GM18511 (cell line): ENCODE data around the gene RALGPS2.
A peak's percentile ranks its signal among the peaks of the same experiment; 100 is the strongest.
"Not testable (repeated sequence)": the region's sequence is repeated elsewhere in the genome, so short reads cannot be mapped to it uniquely, and the experiment has no call there.

ENCODE experiments used
- ATAC-seq: cut with Tn5 transposase; IDR thresholded peaks from one replicate; pipeline ENCODE4 v1.9.1; 2021; ENCODE audit warnings: mild to moderate bottlenecking, moderate library complexity; ENCODE audit not compliant: unreplicated experiment

RALGPS2 gene

DNA sequence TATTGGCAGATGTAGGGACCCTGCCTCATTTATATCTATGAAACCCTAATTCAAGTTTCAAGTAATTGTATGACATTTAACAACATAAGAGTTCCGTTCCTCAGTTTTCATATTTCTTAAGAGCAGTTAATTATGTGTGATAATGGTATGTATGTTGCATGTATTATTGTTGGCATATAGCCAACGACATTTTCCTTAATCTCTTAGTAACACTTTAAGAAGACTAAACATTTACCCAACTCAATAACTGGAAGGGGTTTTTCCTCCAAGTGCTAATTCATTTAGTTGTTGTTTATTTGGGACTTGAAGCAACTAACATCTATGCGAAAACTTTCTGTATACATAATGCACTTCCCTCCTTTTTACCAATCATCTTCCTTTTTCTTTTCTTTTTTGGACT is 1.5 kb upstream of the RALGPS2 start:
- no peak for ATAC-seq

DNA sequence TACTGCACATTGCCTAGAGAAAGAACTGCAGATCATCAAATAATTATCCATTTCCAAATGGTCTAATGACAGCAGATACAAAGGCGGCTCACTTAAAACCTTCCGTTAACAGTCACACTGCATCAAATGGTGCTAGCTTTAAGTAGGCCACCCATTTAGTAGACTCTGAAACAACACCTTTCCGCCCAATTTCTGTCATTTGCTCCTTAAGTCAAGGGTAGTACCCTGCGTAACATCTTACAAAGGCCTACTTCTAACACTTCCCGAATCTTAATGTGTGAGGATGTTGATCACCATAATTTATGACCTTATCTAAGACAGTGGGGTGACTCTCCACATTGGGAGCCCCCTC is 692 bp upstream of the RALGPS2 start:
- ATAC-seq, result no peak

DNA sequence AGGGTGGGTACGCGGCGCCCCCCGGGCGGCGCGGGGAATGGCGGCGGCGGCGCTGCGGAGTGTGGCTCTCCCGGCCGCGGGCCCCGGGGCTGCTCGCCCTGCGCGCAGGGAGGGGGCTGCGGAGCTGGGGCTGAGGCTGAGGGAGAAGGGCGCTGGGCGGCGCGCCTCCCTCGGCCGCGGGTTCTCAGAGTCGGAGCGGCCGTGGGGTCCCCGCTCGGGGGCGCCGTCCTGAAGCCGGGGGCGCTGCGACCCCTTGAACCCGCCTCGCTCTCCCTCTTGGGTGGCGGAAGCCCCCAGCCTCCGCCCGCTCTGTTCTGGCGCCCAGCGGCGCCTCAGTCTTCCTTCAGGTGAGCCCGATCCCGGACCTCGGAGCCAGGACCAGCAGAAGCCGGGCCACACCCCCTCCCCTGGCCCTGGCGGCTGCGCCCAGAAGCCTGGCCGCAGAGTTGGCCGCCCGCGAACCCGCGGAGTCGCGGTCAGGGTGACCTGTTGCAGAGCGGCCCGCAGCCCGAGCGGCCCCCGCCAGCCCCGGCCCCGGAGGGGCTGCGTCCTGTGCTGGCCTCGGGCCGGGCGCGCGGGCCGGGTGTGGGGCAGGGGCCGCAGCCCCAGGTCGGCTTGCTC is 532 bp downstream of the RALGPS2 start:
- peak; percentile 45 for ATAC-seq

DNA sequence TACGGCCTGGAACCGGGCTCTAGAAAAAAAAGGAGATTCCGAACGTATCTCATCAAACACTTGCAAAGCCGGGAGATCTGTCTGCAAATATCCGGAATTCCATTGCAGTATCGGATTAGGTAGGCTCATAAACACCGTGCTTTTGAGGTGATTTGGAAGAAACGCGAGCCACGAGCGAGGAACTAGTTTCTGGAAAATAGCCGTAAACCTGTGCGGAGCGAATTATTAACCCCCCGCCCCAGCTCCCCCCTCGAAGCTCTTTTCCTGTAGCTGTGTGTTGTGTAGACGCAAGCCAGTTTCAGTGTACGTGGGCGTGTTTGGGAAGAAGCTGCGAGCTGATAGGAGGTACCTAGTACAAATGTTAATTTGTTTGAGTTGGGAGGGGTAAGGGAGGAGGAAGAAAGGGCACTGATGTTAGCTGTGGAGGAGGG is 1.1 kb downstream of the RALGPS2 start:
- peak; percentile 69 for ATAC-seq

DNA sequence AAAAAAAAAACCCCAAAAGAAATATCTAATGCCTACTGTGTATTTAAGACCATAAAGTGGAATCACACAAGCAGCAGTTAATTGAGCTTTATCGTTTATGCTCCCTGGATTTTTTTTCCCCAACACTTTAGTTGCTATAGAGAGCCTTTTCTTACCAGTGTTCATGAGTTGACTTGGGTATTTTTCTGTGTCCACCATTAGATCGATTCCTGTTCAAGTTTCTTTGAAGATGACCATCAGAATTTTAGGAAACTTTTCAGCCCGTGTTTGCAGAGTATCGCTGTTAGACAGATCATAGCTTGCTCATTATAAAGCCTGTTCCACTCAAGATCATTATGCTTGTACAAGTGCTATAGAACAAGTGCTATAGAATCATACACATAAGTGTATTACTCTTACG is 1.5 kb downstream of the RALGPS2 start:
- no peak for ATAC-seq

DNA sequence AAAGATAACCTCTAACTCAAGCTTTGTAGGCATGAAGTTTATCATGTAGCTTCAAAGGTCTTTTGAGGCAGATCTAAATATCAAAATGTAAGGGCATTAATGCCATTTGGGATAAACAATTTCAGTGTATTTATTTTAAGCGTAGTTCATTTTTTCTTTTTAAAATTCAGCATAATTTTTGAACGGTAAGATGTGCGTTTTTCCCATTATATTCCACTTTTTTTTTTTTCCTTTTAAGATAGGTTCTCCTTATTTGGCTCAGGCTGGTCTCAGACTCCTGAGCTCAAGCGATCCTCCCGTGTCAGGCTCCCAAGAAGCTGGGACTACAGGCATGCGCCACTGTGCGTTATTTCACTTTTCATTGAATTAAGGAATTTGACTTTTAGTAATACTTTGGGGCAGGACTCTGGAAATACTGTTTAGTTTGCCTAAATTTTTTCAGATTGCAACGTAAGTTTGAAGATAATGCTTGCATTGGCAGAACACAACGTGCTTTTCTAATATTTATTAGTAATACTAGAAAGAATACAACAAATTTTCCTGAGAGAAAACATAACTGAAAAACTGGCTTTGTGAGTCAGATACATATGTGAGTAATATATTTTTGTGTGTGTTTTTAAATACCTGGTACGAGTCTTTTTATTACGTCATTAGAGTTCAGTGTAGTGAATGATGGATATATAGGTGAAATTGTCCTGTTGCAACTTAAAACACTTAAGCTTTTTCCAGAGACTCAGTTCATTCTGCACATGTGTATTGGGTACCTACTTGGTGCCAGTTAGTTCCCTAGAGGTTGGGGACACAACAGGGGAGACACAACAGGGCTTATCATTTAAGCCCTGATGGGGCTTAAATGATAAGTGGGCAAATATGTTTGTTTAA is 2.2 kb downstream of the RALGPS2 start:
- ATAC-seq, result no peak

DNA sequence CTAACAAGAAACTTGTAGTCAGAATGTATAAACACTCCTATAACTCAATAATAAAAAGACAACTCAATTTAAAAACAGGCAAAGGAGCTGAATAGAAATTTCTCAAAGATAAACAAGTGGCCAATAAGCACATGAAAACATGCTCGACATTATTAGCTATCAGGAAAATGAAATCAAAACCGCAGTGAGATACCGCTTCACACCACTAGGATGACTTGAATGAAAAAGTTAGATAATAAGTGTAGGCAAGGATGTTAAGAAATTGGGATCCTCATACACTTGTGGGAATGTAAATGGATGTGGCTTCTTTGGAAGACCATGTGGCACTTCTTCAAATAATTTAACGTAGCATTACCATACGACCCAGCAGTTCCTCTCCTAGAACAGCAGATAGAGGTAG is 8.9 kb downstream of the RALGPS2 start:
- ATAC-seq, result no peak

DNA sequence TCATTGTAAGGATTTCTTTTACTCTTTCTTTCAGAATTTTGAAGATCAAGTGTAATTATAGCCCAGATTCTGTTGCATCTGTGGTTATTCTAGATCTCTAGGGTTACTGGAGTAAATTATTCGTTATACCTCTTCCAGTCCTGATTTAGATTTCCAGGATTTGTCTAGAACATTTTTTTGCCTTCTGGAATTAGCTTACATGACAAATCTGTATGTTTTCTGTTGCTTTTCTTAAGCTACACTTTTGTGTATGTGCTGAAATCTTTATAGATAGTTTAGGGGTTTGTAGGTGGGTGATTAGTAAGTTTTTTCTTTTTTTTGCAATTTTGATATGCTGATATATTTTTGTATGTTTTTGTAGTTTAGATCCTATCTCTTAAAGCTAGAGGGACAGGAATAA is 13.7 kb downstream of the RALGPS2 start:
- no peak for ATAC-seq

DNA sequence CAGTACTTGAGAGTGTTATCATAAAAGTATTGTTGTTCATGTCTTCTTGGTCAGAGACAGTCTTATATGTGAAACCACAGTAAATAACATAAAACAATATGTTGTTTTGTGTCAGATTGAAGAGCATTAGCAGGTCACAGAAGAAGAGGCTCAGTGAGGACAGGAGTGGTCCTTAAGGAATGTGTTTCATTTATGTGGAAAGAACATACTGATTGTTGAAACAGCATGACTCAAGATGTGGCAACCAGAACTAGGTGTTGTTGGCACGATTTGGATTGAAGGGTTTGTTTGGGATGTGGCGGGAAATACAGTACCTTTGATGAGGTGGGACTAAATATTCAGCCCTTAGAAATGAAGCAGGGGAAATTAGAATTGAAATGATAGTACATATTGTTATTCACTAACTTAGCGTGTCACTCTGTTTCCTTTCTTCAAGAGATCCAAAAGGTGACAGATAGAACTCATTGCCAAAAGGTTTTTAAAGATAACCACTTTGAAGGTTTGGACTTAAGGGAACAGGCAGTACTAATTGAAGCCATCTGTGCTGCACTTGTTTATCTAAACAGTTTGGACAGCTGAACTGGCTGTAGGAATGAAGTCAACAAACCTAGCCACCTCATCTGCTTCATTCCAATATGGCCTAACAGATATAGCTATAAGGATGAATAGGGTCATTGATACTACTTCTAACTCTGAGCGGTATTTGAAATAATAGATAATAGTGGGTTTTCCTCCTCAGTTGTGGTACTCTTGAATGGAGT is 14.4 kb downstream of the RALGPS2 start:
- no peak for ATAC-seq

DNA sequence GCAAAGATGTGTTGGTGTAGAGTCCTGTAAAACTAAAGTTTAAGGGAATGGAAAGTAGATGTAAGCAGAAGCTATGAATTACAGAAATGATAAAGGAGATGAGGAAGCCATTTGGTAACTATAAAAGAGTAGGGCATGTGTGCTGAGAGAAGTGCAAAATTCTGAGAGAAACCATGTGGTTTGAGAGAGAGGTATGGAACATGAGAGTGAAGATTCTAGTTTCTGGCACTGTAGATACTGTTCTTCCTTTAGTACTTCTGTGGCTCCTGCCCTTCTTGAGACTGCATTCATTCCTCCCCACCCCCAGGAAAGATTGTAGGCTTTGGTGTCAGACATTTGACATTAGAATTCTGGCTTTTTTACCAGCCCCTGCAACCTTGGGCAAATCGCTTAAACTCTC is 15.4 kb downstream of the RALGPS2 start:
- no peak for ATAC-seq

DNA sequence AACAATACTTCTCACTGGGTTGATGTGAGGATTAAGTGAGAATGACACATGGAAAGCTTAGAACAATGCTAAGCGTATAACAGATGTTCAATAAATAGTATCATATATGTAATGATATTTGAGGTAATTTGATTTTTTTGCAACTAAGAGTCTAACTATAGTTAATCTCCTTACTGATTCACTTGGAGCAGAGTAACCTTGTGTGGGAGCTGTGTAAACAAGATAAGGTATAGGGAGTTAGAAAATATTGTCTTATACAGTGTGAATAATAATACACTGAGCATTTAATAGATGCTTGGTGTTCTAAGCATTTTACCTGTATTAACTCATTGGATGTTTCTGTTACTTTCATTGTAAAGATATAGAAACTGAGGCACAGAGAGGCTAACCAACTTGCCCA is 15.9 kb downstream of the RALGPS2 start:
- ATAC-seq, result no peak

DNA sequence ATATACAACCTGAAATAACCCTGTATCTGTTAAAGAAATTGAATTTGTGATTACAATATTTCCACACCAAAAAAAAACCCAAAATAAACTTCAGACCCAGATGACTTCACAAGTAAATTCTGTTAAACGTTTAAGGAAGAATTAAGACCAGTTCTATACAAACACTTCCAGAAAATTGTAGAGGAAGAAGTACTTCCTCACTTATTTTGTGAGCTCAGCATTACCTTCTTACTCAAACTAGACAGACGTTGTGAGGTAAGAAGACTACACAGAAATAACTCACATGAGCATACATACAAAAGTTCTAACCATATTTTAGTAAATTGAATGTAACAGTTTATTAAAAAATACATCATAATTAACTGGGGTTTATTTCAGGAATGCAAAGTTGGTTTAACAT is 18.8 kb downstream of the RALGPS2 start:
- ATAC-seq, result no peak

DNA sequence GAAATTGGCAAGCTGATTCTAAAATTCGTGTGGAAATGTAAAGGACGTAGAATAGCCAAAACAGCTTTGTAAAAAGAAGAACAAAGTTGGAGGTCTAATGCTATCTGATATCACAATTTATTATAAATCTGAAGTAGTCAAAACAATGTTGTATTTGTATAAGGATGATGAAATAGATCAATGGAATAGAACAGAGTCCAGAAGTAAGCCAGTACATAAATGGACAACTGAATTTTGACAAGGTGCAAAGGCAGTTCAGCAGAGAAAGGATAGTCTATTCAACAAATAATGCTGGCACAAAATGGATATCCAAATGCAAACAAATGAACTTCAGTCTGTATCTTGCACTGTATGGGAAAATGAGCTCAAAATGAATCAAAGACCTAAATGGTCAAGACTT is 20.2 kb downstream of the RALGPS2 start:
- ATAC-seq, result no peak

DNA sequence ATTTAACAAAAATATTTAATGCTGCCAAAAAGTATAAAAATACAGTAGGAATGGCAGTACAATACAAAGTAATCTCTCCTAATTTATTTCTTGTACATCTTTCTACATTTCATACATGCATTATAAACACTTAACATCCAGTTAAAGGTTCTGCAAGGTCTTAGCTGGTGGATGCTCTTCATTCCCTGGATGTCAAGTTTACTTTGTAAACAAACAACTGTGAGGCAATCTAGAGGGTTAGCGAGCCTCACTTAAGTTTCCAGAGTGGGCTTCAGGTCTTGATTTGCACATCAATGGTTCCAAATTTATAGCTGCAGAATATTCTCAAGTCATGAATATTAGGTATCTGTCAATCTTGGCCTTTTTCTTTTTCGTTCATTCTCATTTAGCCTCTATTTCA is 21.3 kb downstream of the RALGPS2 start:
- ATAC-seq, result no peak

DNA sequence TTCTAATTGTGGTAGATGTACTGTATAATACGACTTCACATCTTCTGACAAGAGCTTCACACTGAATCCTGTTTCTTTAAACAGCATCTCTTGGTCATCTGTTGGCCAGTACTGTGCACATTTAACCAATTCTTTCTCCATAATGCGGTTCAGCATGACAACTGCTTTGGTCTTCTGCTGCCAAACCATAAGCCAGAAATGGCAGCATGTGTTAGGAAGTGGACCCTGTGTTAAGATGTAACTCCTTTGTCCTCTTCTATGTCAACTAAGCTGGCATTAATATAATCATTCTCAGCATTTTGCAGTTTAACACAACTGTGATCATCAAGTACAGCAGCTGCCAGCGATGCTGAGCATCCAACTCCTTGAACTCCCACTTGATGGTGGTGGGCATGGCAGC is 22.3 kb downstream of the RALGPS2 start:
- ATAC-seq, result not testable (repeated sequence)

DNA sequence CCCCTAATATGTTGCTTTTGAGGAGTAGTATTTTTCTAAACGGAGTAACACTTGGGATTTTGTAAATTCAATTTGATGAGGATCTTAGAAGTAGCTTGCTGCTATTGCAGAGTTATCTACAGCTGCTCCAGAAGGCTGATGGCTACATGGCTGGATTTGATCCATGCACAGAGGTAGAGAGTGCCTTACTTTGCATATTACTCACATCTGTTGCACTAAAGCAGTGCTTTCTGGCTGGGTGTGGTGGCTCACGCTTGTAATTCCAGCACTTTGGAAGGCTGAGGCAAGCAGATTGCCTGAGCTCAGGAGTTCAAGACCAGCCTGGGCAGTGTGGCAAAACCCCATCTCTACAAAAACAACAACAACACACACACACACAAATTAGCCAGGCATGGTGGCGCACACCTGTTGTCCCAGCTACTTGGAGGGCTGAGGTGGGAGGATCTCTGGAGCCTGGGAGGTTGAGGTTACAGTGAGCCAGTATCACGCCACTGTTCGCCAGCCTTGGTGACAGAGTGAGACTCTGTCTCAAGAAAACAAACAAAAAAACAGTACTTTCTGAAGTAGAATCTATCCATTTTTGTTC is 24.6 kb downstream of the RALGPS2 start:
- no peak for ATAC-seq

DNA sequence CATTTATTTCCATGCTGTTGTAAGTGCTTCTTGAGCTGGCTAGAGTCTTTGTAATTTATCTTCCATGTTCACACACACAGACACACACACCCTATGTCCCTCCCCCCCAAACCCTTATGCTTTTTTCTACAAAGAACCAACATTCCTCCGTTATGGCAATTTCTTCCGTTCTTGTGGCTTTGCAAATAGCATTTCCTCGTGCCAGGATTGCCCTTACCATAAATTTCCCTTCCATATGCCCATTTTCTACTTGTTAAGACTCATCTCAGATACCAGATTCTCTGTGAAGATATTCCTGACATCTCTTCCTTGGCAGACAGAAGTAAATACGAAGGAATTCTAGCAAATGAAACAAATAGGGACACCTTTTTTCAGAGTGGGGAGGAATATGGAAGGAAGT is 26.0 kb downstream of the RALGPS2 start:
- no peak for ATAC-seq

DNA sequence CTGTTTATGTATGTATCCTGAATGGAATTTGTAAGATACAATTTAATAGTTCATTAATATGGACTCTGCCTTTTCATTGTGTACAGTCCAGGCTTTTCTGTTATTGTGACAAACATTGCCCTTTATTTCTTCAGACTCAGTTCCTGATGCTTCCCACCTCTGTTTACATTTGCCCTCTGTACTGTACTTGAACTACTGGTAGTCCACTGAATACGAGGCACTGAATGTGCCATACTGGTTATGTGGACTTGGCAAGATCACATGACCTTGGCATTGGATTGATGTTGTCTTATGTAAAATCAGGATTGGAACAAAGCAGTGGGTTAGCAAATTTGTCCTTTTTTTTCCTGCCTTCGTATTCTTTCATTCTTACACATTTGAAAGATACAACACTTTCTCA is 27.8 kb downstream of the RALGPS2 start:
- no peak for ATAC-seq

DNA sequence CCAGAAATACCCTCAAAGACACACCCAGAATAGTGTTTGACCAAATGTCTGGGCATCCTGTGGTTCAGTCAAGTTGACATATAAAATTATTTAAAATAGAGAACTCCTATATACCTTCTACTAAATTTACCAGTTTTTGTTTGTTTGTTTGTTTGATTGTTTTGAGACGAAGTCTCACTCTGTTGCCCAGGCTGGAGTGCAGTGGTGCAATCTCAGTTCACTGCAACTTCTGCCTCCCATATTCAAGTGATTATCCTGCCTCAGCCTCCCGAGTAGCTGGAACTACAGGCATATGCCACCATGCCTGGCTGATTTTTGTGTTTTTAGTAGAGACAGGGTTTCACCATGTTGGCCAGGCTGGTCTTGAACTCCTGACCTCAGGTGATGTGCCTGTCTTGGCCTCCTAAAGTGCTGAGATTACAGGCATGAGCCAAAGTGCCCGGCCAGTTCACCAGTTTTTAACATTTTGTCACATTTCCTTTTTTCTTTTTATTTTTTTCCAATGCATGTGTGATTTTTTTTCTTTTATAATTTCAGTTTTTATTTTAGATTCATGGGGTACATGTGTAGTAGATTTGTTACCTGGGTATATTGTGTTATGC is 29.7 kb downstream of the RALGPS2 start:
- not testable (repeated sequence) for ATAC-seq

DNA sequence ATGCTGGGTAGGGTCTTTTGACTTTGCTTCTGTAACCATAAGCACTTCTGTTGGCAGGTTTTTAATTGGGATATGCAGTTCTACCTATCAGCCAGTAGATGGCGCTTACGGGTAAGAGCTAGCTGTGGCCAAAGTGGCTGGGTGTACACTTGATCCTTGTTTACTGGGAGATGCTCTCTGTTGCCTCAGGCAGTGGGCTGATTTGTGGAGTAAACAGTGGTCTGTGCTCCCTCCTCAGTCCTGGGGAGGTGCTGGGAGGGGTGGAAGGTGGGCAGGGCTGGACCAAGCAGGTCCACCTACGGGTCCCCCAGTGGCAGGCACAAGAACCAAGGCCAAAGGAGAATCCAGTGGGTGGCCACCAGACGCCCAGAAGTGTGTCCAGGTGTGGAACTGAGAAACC is 43.4 kb downstream of the RALGPS2 start:
- peak; percentile 67 for ATAC-seq

DNA sequence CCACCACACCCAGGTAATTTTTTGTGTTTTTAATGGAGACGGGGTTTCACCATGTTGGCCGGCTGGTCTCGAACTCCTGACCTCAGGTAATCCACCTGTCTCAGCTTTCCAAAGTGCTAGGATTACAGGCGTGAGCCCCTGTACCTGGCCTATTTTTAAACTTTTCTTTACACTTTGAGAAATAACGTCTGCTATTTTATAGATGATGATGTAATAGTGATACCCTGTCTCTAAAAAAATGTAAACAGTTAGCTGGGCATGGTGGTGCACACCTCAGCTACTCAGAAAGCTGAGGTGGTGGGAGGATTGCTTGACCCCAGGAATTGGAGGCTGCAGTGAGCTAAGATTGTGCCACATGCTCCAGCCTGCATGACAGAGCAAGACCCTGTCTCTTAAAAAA is 47.9 kb downstream of the RALGPS2 start:
- ATAC-seq, result no peak
